ENCODE results near the gene SORCS1.

SORCS1 gene

GRCh38 chr10:106914016-106914415 is 250.5 kb downstream of the SORCS1 start:
- Histone ChIP-seq H3K4me3 (ENCODE audit: low read depth, low read length) (no peak overlapping the region), H3K9me3 (ENCODE audit: control insufficient read depth, insufficient read depth, low read length) (no peaks in the 10 kb centered on the region), H3K27ac (ENCODE audit: low read depth, low read length) (peak overlapping the region; percentile 39), H3K36me3 (ENCODE audit: control insufficient read depth, insufficient read depth, low read length) (no peaks in the 10 kb centered on the region), H3K4me1 (ENCODE audit: control insufficient read depth, insufficient read depth, low read length) (peaks cover 37% of the 10 kb centered on the region), H3K27me3 (ENCODE audit: control insufficient read depth, insufficient read depth, low read length) (no peaks in the 10 kb centered on the region), H3K9ac (ENCODE audit: low read depth, low read length) (no peak overlapping the region)

- Histone ChIP-seq H3K9ac (ENCODE audit: low read depth, low read length) (no peak overlapping the region), H3K27ac (ENCODE audit: low read depth, low read length) (peak overlapping the region; percentile 39), H3K4me1 (ENCODE audit: control insufficient read depth, insufficient read depth, low read length) (peaks cover 44% of the 10 kb centered on the region), H3K36me3 (ENCODE audit: control insufficient read depth, insufficient read depth, low read length) (no peaks in the 10 kb centered on the region), H3K27me3 (ENCODE audit: control insufficient read depth, insufficient read depth, low read length) (no peaks in the 10 kb centered on the region), H3K9me3 (ENCODE audit: control insufficient read depth, insufficient read depth, low read length) (no peaks in the 10 kb centered on the region), H3K4me3 (ENCODE audit: low read depth, low read length) (peak overlapping the region; percentile 15; the same call in 1 of the 2 replicates)
Measured at GRCh38 chr10:106913348-106913747, 251.2 kb downstream of the SORCS1 start.

GRCh38 chr10:106911096-106911495 is 253.4 kb downstream of the SORCS1 start:
- Histone ChIP-seq H3K9ac (ENCODE audit: low read depth, low read length) (no peak overlapping the region), H3K27ac (ENCODE audit: low read depth, low read length) (no peak overlapping the region), H3K4me1 (ENCODE audit: control insufficient read depth, insufficient read depth, low read length) (peaks cover 46% of the 10 kb centered on the region), H3K9me3 (ENCODE audit: control insufficient read depth, insufficient read depth, low read length) (no peaks in the 10 kb centered on the region), H3K36me3 (ENCODE audit: control insufficient read depth, insufficient read depth, low read length) (no peaks in the 10 kb centered on the region), H3K4me3 (ENCODE audit: low read depth, low read length) (no peak overlapping the region), H3K27me3 (ENCODE audit: control insufficient read depth, insufficient read depth, low read length) (no peaks in the 10 kb centered on the region)

- H3K4me1 ChIP-seq (ENCODE audit: control insufficient read depth, insufficient read depth, low read length), result peaks cover 46% of the 10 kb centered on the region
- H3K27ac ChIP-seq (ENCODE audit: low read depth, low read length), result no peak overlapping the region
- no peaks in the 10 kb centered on the region for H3K36me3 ChIP-seq (ENCODE audit: control insufficient read depth, insufficient read depth, low read length)
- no peak overlapping the region for H3K4me3 ChIP-seq (ENCODE audit: low read depth, low read length)
- no peak overlapping the region for H3K9ac ChIP-seq (ENCODE audit: low read depth, low read length)
- no peaks in the 10 kb centered on the region for H3K27me3 ChIP-seq (ENCODE audit: control insufficient read depth, insufficient read depth, low read length)
- no peaks in the 10 kb centered on the region for H3K9me3 ChIP-seq (ENCODE audit: control insufficient read depth, insufficient read depth, low read length)
Measured at GRCh38 chr10:106910666-106911065, 253.8 kb downstream of the SORCS1 start.

GRCh38 chr10:106908225-106908624 is 256.3 kb downstream of the SORCS1 start:
- no peaks in the 10 kb centered on the region for H3K27me3 ChIP-seq (ENCODE audit: control insufficient read depth, insufficient read depth, low read length)
- H3K4me1 ChIP-seq (ENCODE audit: control insufficient read depth, insufficient read depth, low read length), result peaks cover 47% of the 10 kb centered on the region
- no peak overlapping the region for H3K27ac ChIP-seq (ENCODE audit: low read depth, low read length)
- no peak overlapping the region for H3K4me3 ChIP-seq (ENCODE audit: low read depth, low read length)
- H3K9me3 ChIP-seq (ENCODE audit: control insufficient read depth, insufficient read depth, low read length), result no peaks in the 10 kb centered on the region
- H3K36me3 ChIP-seq (ENCODE audit: control insufficient read depth, insufficient read depth, low read length), result no peaks in the 10 kb centered on the region
- no peak overlapping the region for H3K9ac ChIP-seq (ENCODE audit: low read depth, low read length)

GRCh38 chr10:106904209-106904608 is 260.3 kb downstream of the SORCS1 start:
- Histone ChIP-seq H3K9me3 (ENCODE audit: control insufficient read depth, insufficient read depth, low read length) (no peaks in the 10 kb centered on the region), H3K27ac (ENCODE audit: low read depth, low read length) (no peak overlapping the region), H3K27me3 (ENCODE audit: control insufficient read depth, insufficient read depth, low read length) (no peaks in the 10 kb centered on the region), H3K4me1 (ENCODE audit: control insufficient read depth, insufficient read depth, low read length) (peaks cover 24% of the 10 kb centered on the region), H3K36me3 (ENCODE audit: control insufficient read depth, insufficient read depth, low read length) (no peaks in the 10 kb centered on the region), H3K4me3 (ENCODE audit: low read depth, low read length) (no peak overlapping the region), H3K9ac (ENCODE audit: low read depth, low read length) (no peak overlapping the region)

- no peak overlapping the region for H3K27ac ChIP-seq (ENCODE audit: low read depth, low read length)
- H3K36me3 ChIP-seq (ENCODE audit: control insufficient read depth, insufficient read depth, low read length), result no peaks in the 10 kb centered on the region
- H3K4me1 ChIP-seq (ENCODE audit: control insufficient read depth, insufficient read depth, low read length), result peaks cover 14% of the 10 kb centered on the region
- no peaks in the 10 kb centered on the region for H3K27me3 ChIP-seq (ENCODE audit: control insufficient read depth, insufficient read depth, low read length)
- H3K9ac ChIP-seq (ENCODE audit: low read depth, low read length), result no peak overlapping the region
- no peaks in the 10 kb centered on the region for H3K9me3 ChIP-seq (ENCODE audit: control insufficient read depth, insufficient read depth, low read length)
- H3K4me3 ChIP-seq (ENCODE audit: low read depth, low read length), result no peak overlapping the region
Measured at GRCh38 chr10:106903180-106903579, 261.3 kb downstream of the SORCS1 start.

- Histone ChIP-seq H3K9ac (ENCODE audit: low read depth, low read length) (no peak overlapping the region), H3K27ac (ENCODE audit: low read depth, low read length) (no peak overlapping the region), H3K4me1 (ENCODE audit: control insufficient read depth, insufficient read depth, low read length) (peaks cover 14% of the 10 kb centered on the region), H3K27me3 (ENCODE audit: control insufficient read depth, insufficient read depth, low read length) (no peaks in the 10 kb centered on the region), H3K4me3 (ENCODE audit: low read depth, low read length) (no peak overlapping the region), H3K9me3 (ENCODE audit: control insufficient read depth, insufficient read depth, low read length) (no peaks in the 10 kb centered on the region), H3K36me3 (ENCODE audit: control insufficient read depth, insufficient read depth, low read length) (no peaks in the 10 kb centered on the region)
Measured at GRCh38 chr10:106900016-106900652, 264.4 kb downstream of the SORCS1 start.

- H3K4me1 ChIP-seq (ENCODE audit: control insufficient read depth, insufficient read depth, low read length), result peaks cover 3% of the 10 kb centered on the region
- no peaks in the 10 kb centered on the region for H3K36me3 ChIP-seq (ENCODE audit: control insufficient read depth, insufficient read depth, low read length)
- H3K9me3 ChIP-seq (ENCODE audit: control insufficient read depth, insufficient read depth, low read length), result no peaks in the 10 kb centered on the region
- H3K27ac ChIP-seq (ENCODE audit: low read depth, low read length), result no peak overlapping the region
- no peaks in the 10 kb centered on the region for H3K27me3 ChIP-seq (ENCODE audit: control insufficient read depth, insufficient read depth, low read length)
- H3K9ac ChIP-seq (ENCODE audit: low read depth, low read length), result no peak overlapping the region
- H3K4me3 ChIP-seq (ENCODE audit: low read depth, low read length), result no peak overlapping the region
Measured at GRCh38 chr10:106898446-106898845, 266.1 kb downstream of the SORCS1 start.

GRCh38 chr10:106897719-106898118 is 266.8 kb downstream of the SORCS1 start:
- Histone ChIP-seq H3K4me3 (ENCODE audit: low read depth, low read length) (no peak overlapping the region), H3K27ac (ENCODE audit: low read depth, low read length) (no peak overlapping the region), H3K36me3 (ENCODE audit: control insufficient read depth, insufficient read depth, low read length) (no peaks in the 10 kb centered on the region), H3K9ac (ENCODE audit: low read depth, low read length) (no peak overlapping the region), H3K27me3 (ENCODE audit: control insufficient read depth, insufficient read depth, low read length) (no peaks in the 10 kb centered on the region), H3K9me3 (ENCODE audit: control insufficient read depth, insufficient read depth, low read length) (no peaks in the 10 kb centered on the region), H3K4me1 (ENCODE audit: control insufficient read depth, insufficient read depth, low read length) (no peaks in the 10 kb centered on the region)

GRCh38 chr10:106894692-106895091 is 269.8 kb downstream of the SORCS1 start:
- H3K9ac ChIP-seq (ENCODE audit: low read depth, low read length), result no peak overlapping the region
- no peak overlapping the region for H3K4me3 ChIP-seq (ENCODE audit: low read depth, low read length)
- no peaks in the 10 kb centered on the region for H3K27me3 ChIP-seq (ENCODE audit: control insufficient read depth, insufficient read depth, low read length)
- no peaks in the 10 kb centered on the region for H3K4me1 ChIP-seq (ENCODE audit: control insufficient read depth, insufficient read depth, low read length)
- H3K9me3 ChIP-seq (ENCODE audit: control insufficient read depth, insufficient read depth, low read length), result no peaks in the 10 kb centered on the region
- H3K36me3 ChIP-seq (ENCODE audit: control insufficient read depth, insufficient read depth, low read length), result no peaks in the 10 kb centered on the region
- H3K27ac ChIP-seq (ENCODE audit: low read depth, low read length), result no peak overlapping the region
